KOPT-K1 (cell line): ENCODE results near the gene MAPK8IP3.
A peak's percentile ranks its signal among the peaks of the same experiment; 100 is the strongest.

ENCODE experiments used
- H3K27ac ChIP-seq: fragments of 200-600 bp; sonication (generic); 2 replicates; pipeline ENCODE4 v1.5.1; 2016; ENCODE audit warnings: antibody characterized with exemption, mild to moderate bottlenecking, low read depth, low read length; ENCODE audit not compliant: poor library complexity, severe bottlenecking
- H3K36me3 ChIP-seq: fragments of 200-600 bp; sonication (generic); 2 replicates; pipeline ENCODE4 v1.5.1; 2017; ENCODE audit warnings: antibody characterized with exemption, mild to moderate bottlenecking, low read length, moderate library complexity; ENCODE audit not compliant: insufficient read depth
- H3K9me3 ChIP-seq: fragments of 200-600 bp; sonication (generic); 2 replicates; pipeline ENCODE4 v1.5.1; 2017; ENCODE audit warnings: antibody characterized with exemption, low read length, mild to moderate bottlenecking; ENCODE audit not compliant: insufficient read depth, poor library complexity, severe bottlenecking

The MAPK8IP3 gene, protein sequence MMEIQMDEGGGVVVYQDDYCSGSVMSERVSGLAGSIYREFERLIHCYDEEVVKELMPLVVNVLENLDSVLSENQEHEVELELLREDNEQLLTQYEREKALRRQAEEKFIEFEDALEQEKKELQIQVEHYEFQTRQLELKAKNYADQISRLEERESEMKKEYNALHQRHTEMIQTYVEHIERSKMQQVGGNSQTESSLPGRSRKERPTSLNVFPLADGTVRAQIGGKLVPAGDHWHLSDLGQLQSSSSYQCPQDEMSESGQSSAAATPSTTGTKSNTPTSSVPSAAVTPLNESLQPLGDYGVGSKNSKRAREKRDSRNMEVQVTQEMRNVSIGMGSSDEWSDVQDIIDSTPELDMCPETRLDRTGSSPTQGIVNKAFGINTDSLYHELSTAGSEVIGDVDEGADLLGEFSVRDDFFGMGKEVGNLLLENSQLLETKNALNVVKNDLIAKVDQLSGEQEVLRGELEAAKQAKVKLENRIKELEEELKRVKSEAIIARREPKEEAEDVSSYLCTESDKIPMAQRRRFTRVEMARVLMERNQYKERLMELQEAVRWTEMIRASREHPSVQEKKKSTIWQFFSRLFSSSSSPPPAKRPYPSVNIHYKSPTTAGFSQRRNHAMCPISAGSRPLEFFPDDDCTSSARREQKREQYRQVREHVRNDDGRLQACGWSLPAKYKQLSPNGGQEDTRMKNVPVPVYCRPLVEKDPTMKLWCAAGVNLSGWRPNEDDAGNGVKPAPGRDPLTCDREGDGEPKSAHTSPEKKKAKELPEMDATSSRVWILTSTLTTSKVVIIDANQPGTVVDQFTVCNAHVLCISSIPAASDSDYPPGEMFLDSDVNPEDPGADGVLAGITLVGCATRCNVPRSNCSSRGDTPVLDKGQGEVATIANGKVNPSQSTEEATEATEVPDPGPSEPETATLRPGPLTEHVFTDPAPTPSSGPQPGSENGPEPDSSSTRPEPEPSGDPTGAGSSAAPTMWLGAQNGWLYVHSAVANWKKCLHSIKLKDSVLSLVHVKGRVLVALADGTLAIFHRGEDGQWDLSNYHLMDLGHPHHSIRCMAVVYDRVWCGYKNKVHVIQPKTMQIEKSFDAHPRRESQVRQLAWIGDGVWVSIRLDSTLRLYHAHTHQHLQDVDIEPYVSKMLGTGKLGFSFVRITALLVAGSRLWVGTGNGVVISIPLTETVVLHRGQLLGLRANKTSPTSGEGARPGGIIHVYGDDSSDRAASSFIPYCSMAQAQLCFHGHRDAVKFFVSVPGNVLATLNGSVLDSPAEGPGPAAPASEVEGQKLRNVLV (N-terminal part only)

DNA sequence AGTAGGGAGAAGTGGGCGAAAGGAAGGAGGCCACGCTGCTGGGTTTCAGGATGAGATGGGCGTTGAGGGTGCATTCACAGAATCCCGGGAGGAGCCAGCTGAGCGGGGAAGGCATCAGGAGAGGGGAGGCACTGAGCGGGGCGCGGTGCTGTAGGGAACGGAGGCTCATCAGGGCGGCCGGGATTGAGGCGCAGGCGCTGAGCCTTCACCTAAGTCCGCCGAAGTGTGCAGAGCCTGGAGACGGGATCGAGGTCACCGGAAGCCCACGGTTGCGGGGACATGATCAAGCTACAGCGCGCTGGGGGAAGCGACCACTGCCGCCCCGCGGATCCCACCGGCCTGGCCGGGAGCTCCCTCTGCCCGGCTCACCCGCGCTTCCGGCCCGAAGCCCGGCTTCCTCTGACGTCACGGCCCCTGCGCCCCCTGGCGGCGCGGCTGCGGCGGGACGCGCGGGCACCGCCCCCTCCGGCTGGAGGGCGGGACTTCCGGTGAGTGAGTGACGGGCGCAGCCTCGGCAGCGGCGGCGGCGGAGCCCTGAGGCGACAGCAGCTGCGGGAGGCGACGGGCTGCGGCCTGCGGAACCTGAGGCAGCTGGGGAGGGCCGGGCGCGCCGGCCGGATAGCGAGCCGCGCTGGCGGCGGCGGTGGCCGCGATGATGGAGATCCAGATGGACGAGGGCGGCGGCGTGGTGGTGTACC lies at the start of gene MAPK8IP3:
Gene MAPK8IP3, plus strand, starts transcription at position 508 of the 698 bp plus-strand sequence. Its CDS starts 145 bp downstream, at position 653.
- Histone ChIP-seq H3K9me3 (no peaks in the 10 kb centered on the region), H3K36me3 (peaks cover 43% of the 10 kb centered on the region), H3K27ac (peak within 1 kb of the TSS; percentile 71)

DNA sequence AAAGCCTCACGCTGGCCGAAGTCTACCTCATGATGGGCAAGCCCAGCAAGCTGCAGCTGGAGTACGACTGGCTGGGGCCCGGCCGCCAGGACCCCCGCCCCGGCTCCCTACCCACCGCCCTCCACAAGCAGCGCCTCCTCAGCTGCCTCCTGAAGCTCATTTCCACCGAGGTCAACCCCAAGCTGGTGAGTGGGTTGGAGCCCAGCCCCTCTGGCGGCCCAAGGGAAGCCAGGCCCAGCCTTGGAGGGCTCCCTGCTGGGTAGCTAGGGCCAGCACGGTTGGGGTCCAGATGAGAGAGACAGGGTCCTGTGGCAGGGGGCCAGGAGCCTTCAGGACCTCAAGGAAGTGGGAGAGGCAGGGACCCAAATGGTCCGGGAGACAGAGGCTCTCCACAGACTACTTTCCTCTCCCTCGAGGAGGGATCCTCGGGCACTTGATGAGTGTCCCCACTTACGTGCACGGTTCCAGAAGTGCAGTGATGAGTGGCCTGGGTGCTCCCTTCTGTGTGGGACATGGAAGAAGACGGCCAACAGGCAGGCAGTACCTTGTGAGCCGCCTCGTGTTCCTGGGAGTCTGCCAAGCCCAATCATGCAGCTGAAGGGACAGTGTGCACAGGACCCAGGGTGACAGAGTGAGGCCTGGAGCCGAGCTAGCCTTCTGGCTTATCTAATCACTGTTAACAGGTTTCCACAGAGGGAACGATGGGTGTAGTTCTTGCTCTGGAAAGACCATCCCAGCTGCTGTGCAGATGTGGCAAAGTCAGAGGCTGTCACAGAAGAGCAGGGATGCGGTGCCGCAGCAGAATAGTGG lies 49.0 kb upstream of the MAPK8IP3 start:
- Histone ChIP-seq H3K36me3 (peaks cover 90% of the 10 kb centered on the region), H3K9me3 (no peaks in the 10 kb centered on the region), H3K27ac (no peak overlapping the region)

- H3K9me3 ChIP-seq, result no peaks in the 10 kb centered on the region
- H3K36me3 ChIP-seq, result peaks cover 90% of the 10 kb centered on the region
- H3K27ac ChIP-seq, result no peak overlapping the region
Measured at GRCh38 chr16:1657841-1658240, 48.2 kb upstream of the MAPK8IP3 start.

DNA sequence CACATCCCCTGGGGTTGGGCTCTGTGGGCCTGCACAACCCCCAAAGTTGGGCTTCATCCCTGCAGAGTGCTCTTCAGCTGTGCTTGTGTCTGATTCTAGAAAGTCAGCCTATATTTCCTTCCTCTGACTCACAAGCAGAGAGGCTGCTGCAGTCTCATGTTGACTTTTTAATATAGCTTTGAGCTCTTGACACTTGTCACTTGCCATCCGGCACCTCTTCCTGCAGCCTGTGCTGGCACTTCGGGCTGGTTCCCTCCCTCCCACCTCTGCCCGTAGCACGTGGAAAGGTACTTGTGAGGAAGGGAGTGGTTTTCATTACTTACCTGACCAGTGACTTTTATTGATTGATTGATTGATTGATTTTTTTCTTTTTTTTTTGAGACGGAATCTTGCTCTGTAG lies 47.0 kb upstream of the MAPK8IP3 start:
- Histone ChIP-seq H3K36me3 (peaks cover 94% of the 10 kb centered on the region), H3K27ac (no peak overlapping the region), H3K9me3 (no peaks in the 10 kb centered on the region)

DNA sequence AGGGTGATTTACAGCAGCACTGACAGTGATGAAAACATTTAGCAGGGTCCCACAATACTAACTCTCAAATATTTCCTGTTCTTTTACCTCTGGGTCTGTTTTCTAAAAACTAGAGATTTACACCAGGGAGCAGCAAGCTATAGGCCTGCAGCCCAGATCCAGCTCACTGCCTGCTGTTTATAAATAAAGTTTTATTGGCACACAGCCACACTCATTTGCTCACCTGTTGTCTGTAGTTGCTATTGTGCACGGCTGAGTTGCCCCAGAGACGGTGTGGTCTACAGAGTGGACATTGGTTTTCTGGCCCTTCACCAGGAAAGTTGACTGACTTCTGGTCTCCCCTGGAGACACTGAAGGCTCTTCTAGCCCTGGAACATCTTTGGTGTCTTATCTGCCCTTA lies 44.2 kb upstream of the MAPK8IP3 start:
- Histone ChIP-seq H3K36me3 (peaks cover 94% of the 10 kb centered on the region), H3K27ac (no peak overlapping the region), H3K9me3 (no peaks in the 10 kb centered on the region)

- H3K36me3 ChIP-seq, result peaks cover 94% of the 10 kb centered on the region
- no peak overlapping the region for H3K27ac ChIP-seq
Measured at GRCh38 chr16:1662543-1662942, 43.5 kb upstream of the MAPK8IP3 start.

DNA sequence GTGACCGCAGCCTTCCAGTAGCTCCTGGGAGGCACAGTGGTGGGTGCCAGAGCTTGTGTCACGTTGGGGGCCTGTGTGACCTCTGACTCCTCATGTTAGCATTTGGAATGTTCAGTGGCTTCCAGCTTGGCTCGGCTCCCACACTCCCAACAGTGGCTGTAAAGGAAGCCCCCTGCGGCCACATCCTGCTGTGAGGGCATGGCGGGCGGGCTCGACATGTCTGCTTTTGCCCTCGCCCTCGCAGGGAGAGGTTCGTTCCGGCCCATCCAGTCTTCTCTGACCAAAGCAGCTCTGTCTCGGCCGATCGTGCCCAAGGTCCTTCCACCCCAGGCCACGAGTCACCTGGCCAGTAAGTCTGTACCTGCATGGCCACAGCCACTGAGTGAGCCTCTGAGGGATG lies 40.2 kb upstream of the MAPK8IP3 start:
- Histone ChIP-seq H3K27ac (no peak overlapping the region), H3K9me3 (no peaks in the 10 kb centered on the region), H3K36me3 (peaks cover 93% of the 10 kb centered on the region)

More at GRCh38 chr16:1662543-1662942, 43.5 kb upstream of the MAPK8IP3 start:
- no peaks in the 10 kb centered on the region for H3K9me3 ChIP-seq

GRCh38 chr16:1666316-1666715 lies 39.7 kb upstream of the MAPK8IP3 start:
- H3K27ac ChIP-seq, result no peak overlapping the region
- peaks cover 97% of the 10 kb centered on the region for H3K36me3 ChIP-seq
- H3K9me3 ChIP-seq, result no peaks in the 10 kb centered on the region

- Histone ChIP-seq H3K36me3 (peaks cover 98% of the 10 kb centered on the region), H3K27ac (no peak overlapping the region), H3K9me3 (no peaks in the 10 kb centered on the region)
Measured at GRCh38 chr16:1667271-1667670, 38.7 kb upstream of the MAPK8IP3 start.

DNA sequence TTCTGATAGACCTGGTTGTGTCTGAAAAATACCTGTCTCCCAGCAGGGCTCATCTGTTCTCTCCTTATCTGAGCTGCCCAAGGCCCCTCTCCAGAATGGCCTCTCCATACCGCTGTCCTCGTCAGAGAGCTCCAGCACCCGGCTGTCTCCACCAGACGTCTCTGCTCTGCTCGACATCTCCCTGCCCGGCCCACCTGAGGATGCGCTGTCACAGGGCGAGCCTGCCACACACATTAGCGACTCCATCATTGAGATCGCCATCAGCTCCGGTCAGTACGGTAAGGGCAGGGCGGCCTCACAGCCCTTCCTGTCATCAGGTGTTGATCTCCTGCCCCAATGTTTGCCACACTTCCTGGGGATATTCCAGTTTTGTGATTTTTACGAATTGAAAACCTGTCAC lies 38.1 kb upstream of the MAPK8IP3 start:
- Histone ChIP-seq H3K27ac (no peak overlapping the region), H3K36me3 (peaks cover 98% of the 10 kb centered on the region), H3K9me3 (no peaks in the 10 kb centered on the region)

DNA sequence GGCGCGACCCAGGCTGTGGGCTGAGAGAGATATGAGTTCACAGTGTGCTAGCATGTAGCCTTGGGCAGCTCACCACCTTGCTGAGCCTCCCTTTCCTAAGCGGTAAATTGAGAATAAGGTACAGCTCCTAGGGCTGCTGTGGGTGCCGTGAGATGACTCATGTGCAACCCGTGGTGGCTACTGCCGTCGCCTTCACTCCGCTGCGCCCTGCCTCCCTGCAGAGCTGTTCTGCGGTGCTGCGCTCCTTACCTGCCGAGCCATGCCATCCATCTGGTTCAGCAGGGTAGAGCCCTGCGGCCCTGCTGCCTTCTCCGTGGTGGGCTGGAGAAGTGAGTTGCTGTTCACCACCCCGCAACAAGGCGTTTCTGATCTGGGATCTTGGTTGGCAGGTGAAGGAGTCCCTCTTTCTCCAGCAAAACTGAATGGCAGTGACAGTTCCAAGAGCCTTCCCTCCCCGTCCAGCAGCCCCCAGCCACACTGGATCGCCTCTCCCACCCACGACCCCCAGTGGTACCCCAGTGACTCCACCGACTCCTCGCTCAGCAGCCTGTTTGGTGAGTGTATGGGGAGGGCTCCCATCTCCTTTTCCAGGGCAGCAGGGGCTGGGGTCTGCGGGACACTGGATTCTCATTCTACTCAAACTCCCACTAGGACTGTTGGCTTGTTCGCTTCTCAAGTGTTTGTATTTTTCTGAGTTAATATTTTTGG lies 37.2 kb upstream of the MAPK8IP3 start:
- Histone ChIP-seq H3K36me3 (peaks cover 98% of the 10 kb centered on the region), H3K27ac (no peak overlapping the region), H3K9me3 (no peaks in the 10 kb centered on the region)

DNA sequence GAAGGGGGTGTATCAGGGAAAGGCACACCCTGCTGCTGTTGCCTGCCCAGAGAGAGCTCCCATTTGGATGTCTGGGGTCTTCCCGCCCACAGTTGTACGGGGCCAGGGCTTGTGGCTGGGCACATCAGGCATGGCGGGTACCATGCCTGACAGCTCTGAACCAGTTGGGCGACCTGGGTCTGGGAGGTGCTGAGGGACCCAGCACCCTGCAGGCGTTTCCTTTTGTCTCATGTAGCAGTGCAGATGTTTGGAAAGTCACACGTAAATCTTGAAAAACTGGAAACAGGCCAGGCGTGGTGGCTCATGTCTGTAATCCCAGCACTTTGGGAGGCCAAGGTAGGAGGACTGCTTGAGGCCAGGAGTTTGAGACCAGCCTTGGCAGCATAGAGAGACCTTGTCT lies 36.3 kb upstream of the MAPK8IP3 start:
- no peaks in the 10 kb centered on the region for H3K9me3 ChIP-seq
- H3K36me3 ChIP-seq, result peaks cover 98% of the 10 kb centered on the region
- H3K27ac ChIP-seq, result no peak overlapping the region

GRCh38 chr16:1670371-1670770 lies 35.6 kb upstream of the MAPK8IP3 start:
- Histone ChIP-seq H3K36me3 (peaks cover 98% of the 10 kb centered on the region), H3K9me3 (no peaks in the 10 kb centered on the region), H3K27ac (no peak overlapping the region)
